Measurements from ENCODE around the gene WASHC4. TPM values are rescaled to one million over a fixed set of nuclear protein-coding genes. Genes with fewer than 3 reads are reported as not detected.

The WASHC4 gene
- total RNA-seq, 2 experiments from 2014 or later = 28.7 to 29.2 TPM

- Mint-ChIP-seq H3K4me3 (no peak overlapping the region), H3K36me3 (ENCODE audit: low read depth) (peaks cover 10% of the 10 kb centered on the region)
Observed at GRCh38 chr12:105209091-105209490, 101.6 kb downstream of the WASHC4 start.

GRCh38 chr12:105212438-105212837, 104.9 kb downstream of the WASHC4 start:
- no peak for TF ChIP-seq CTCF (IDR thresholded peaks at IDR 0.05)
- no peak overlapping the region for H3K27ac Mint-ChIP-seq
- DNase-seq (no peak), ATAC-seq (no peak)
- H3K9me3 Mint-ChIP-seq = no peaks in the 10 kb centered on the region
- ChIA-PET CTCF (no interaction called here), POLR2A (no interaction called here)
- H3K4me3 Mint-ChIP-seq = no peak overlapping the region
- no peaks in the 10 kb centered on the region for H3K4me1 Mint-ChIP-seq (ENCODE audit: low read depth)
- H3K36me3 Mint-ChIP-seq (ENCODE audit: low read depth) = peaks cover 15% of the 10 kb centered on the region
- intact Hi-C loops (cut with micrococcal nuclease) = no loop called here
- no peaks in the 10 kb centered on the region for H3K27me3 Mint-ChIP-seq

More at GRCh38 chr12:105209091-105209490, 101.6 kb downstream of the WASHC4 start:
- DNase-seq (no peak), ATAC-seq (no peak)
- POLR2A ChIA-PET = no interaction called here
- TF ChIP-seq CTCF (IDR thresholded peaks at IDR 0.05) = no peak
- H3K27ac Mint-ChIP-seq = no peak overlapping the region
- no peaks in the 10 kb centered on the region for H3K9me3 Mint-ChIP-seq
- CTCF ChIA-PET = no interaction called here
- H3K4me1 Mint-ChIP-seq (ENCODE audit: low read depth) = peaks cover 7% of the 10 kb centered on the region
- intact Hi-C loops (cut with micrococcal nuclease) = no loop called here
- H3K27me3 Mint-ChIP-seq = no peaks in the 10 kb centered on the region

GRCh38 chr12:105214148-105214547, 106.6 kb downstream of the WASHC4 start:
- intact Hi-C loops (cut with micrococcal nuclease) = no loop called here
- Mint-ChIP-seq H3K9me3 (no peaks in the 10 kb centered on the region), H3K4me3 (no peak overlapping the region), H3K36me3 (ENCODE audit: low read depth) (peaks cover 12% of the 10 kb centered on the region), H3K27ac (no peak overlapping the region), H3K4me1 (ENCODE audit: low read depth) (no peaks in the 10 kb centered on the region), H3K27me3 (no peaks in the 10 kb centered on the region)
- TF ChIP-seq CTCF (IDR thresholded peaks at IDR 0.05) = no peak
- DNase-seq = no peak
- CTCF ChIA-PET = no interaction called here
- POLR2A ChIA-PET = interaction anchor here (1.0 kb wide), 1 partner anchor 10 kb away, joined by 3 read pairs; no protein-coding TSS in a partner anchor
- no peak for ATAC-seq

- Mint-ChIP-seq H3K27me3 (no peaks in the 10 kb centered on the region), H3K9me3 (no peaks in the 10 kb centered on the region), H3K36me3 (ENCODE audit: low read depth) (peaks cover 12% of the 10 kb centered on the region), H3K4me3 (no peak overlapping the region), H3K4me1 (ENCODE audit: low read depth) (no peaks in the 10 kb centered on the region), H3K27ac (no peak overlapping the region)
- ChIA-PET POLR2A (interaction anchor here (1.0 kb wide), 1 partner anchor 10 kb away, joined by 3 read pairs; no protein-coding TSS in a partner anchor), CTCF (interaction anchor here (0.6 kb wide), 1 partner anchor 47 kb away, joined by 3 read pairs; no protein-coding TSS in a partner anchor)
- ATAC-seq (no peak), DNase-seq (no peak)
- TF ChIP-seq CTCF (IDR thresholded peaks at IDR 0.05) = no peak
- intact Hi-C loops (cut with micrococcal nuclease) = no loop called here
Observed at GRCh38 chr12:105214670-105215375, 107.3 kb downstream of the WASHC4 start.

GRCh38 chr12:105218434-105218833, 110.9 kb downstream of the WASHC4 start:
- ChIA-PET CTCF (no interaction called here), POLR2A (interaction anchor here (0.6 kb wide), 1 partner anchor 25 kb away, joined by 3 read pairs; no protein-coding TSS in a partner anchor)
- H3K4me1 Mint-ChIP-seq (ENCODE audit: low read depth) = peaks cover 2% of the 10 kb centered on the region
- no peaks in the 10 kb centered on the region for H3K9me3 Mint-ChIP-seq
- ATAC-seq (no peak), DNase-seq (no peak)
- no peak overlapping the region for H3K4me3 Mint-ChIP-seq
- no peak for TF ChIP-seq CTCF (IDR thresholded peaks at IDR 0.05)
- intact Hi-C loops (cut with micrococcal nuclease) = no loop called here
- H3K36me3 Mint-ChIP-seq (ENCODE audit: low read depth) = peaks cover 12% of the 10 kb centered on the region
- H3K27ac Mint-ChIP-seq = no peak overlapping the region
- H3K27me3 Mint-ChIP-seq = no peaks in the 10 kb centered on the region
